Kidney (tissue), 14 donors: Measurements from ENCODE around the gene PGA5. TPM values are rescaled to one million over a fixed set of nuclear protein-coding genes. Genes with fewer than 3 reads are reported as not detected.
"Not testable (repeated sequence)": the region's sequence is repeated elsewhere in the genome, so short reads cannot be mapped to it uniquely, and the experiment has no call there.

Source experiments
- DNase-seq, 5 donors: peaks; one replicate each; pipeline ENCODE4 v3.0.0-alpha.2; 2013 to 2020
- FAIRE-seq: peaks from 2 replicates; lab custom pipeline; 2012; peaks lifted over from hg19 to GRCh38; lab: Jason Lieb, UNC
- H3K27ac ChIP-seq, 2 donors: one replicate each; pipeline ENCODE4 v1.7.0; 2013; ENCODE audit warnings: low read depth in 2 of 2, low read length in 2 of 2, inconsistent platforms in 1 of 2
- H3K27me3 ChIP-seq: one replicate; pipeline ENCODE4 v1.7.1; 2013; ENCODE audit warnings: low read length, inconsistent platforms; ENCODE audit not compliant: control insufficient read depth, insufficient read depth
- H3K36me3 ChIP-seq, 3 donors: one replicate each; pipeline versions ENCODE4 v1.7.0 to v1.7.1; 2013; ENCODE audit warnings: low read length in 3 of 3, control low read depth in 1 of 3, inconsistent platforms in 1 of 3; ENCODE audit not compliant: insufficient read depth in 3 of 3, control insufficient read depth in 2 of 3
- H3K4me1 ChIP-seq, 3 donors: one replicate each; pipeline versions ENCODE4 v1.7.0 to v1.7.1; 2013; ENCODE audit warnings: low read length in 3 of 3, inconsistent platforms in 1 of 3, low read depth in 1 of 3; ENCODE audit not compliant: control insufficient read depth in 2 of 3, insufficient read depth in 2 of 3
- H3K4me3 ChIP-seq, 3 donors: one replicate each; pipeline versions ENCODE4 v1.7.0 to v1.8.1; 2013; ENCODE audit warnings: low read length in 3 of 3, control low read depth in 1 of 3, inconsistent platforms in 1 of 3
- H3K9ac ChIP-seq, 3 donors: one replicate each; pipeline versions ENCODE4 v1.7.0 to v1.7.1; 2013; ENCODE audit warnings: low read length in 3 of 3, control low read depth in 1 of 3, inconsistent platforms in 1 of 3
- H3K9me3 ChIP-seq, 3 donors: one replicate each; pipeline versions ENCODE4 v1.7.0 to v1.7.1; 2013; ENCODE audit warnings: low read length in 3 of 3, control low read depth in 1 of 3, inconsistent platforms in 1 of 3; ENCODE audit not compliant: control insufficient read depth in 2 of 3, insufficient read depth in 1 of 3
- CTCF ChIP-seq: IDR thresholded peaks from 3 replicates; pipeline ENCODE4 v1.5.1; 2012; ENCODE audit warnings: mild to moderate bottlenecking, moderate library complexity, borderline replicate concordance; ENCODE audit not compliant: insufficient read depth; ENCODE audit errors: extremely low read depth
- intact Hi-C: fragments of 100-400 bp; cut with DNase I; formaldehyde crosslinking; loops from one replicate; pipeline ENCODE4 v1.11.1; 2022
- polyA plus RNA-seq: library from polyadenylated mRNA; stranded (reverse); fragments of 350-450 nt; fragmentation: Illumina TruSeq; extraction: RNeasy Lipid Tissue Mini Kit (QIAGEN cat#74804); gene quantifications from one replicate; pipeline ENCODE4 v1.2.3, GENCODE V29; 2014; ENCODE audit warnings: low read depth, low replicate concordance; ENCODE audit not compliant: insufficient read depth
- total RNA-seq: library from RNA; stranded (reverse); fragmentation: NEBNext Ultra II Directional; extraction: Animal tissue kit (Norgen Biotek cat#: 25700); gene quantifications from one replicate; pipeline ENCODE4 v1.2.1, GENCODE V29; 2021
- donor health status: control.
- donor health status: control.
- donor health status: control.
- donor health status: control.
- donor health status: control.
- donor health status: DM: yes; HTN: yes; CAD: no.
- donor health status: Normal renal cell carcinoma (clear cell type).

PGA5 gene
- total and polyA plus RNA-seq, 2 donors from 2014 or later: 0.35 TPM; not detected in 1

GRCh38 chr11:61249201-61249600, 8.2 kb downstream of the PGA5 start:
- H3K9me3 ChIP-seq, H3K36me3 ChIP-seq, H3K27me3 ChIP-seq, H3K9ac ChIP-seq, H3K4me3 ChIP-seq, H3K27ac ChIP-seq, H3K4me1 ChIP-seq, intact Hi-C loops, FAIRE-seq: not testable (repeated sequence)
- DNase-seq: peak in 1 of 5 donors; percentile 11

- intact Hi-C loops, DNase-seq, H3K36me3 ChIP-seq: not testable (repeated sequence)
Observed at GRCh38 chr11:61250796-61251765, 10.1 kb downstream of the PGA5 start.

GRCh38 chr11:61252332-61252731, 11.4 kb downstream of the PGA5 start:
- FAIRE-seq, H3K36me3 ChIP-seq, intact Hi-C loops, DNase-seq, H3K4me1 ChIP-seq, H3K27ac ChIP-seq, H3K9ac ChIP-seq, H3K9me3 ChIP-seq, H3K4me3 ChIP-seq, H3K27me3 ChIP-seq: not testable (repeated sequence)

More at GRCh38 chr11:61250796-61251765, 10.1 kb downstream of the PGA5 start:
- not testable (repeated sequence) for H3K27ac ChIP-seq, H3K9me3 ChIP-seq, H3K4me1 ChIP-seq, H3K27me3 ChIP-seq, H3K4me3 ChIP-seq, FAIRE-seq, H3K9ac ChIP-seq

DNA sequence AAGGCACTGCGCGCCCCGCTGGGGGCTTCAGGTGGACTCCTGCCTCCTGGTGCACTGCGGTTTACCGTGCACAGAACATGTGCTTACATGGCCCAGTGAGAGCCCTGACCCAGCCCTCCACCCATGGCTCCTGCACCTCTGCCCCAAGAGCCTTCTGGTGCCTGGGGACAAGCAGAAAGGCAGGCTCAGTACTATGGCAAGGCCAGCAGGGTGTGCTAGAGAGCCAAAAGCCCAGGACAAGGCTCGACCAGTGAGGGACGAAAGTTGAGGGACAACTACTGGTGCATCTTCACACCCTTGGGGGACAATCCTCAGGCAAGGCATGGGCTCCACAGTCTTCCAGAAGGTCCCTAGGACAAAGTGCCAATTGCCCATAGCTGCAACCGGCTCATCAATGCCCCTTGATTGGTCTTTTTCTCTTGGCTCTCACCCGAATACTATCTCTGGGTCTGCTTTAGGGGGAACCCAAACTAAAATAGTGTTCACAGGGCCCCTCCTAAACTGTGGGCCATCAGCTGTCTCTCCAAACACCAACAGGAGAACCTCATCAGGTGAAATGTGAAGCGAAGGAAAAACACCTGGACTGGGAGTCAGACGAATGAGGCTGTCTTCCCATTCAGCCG, 13.5 kb downstream of the PGA5 start:
- TF ChIP-seq CTCF: peak; percentile 75
- Histone ChIP-seq H3K27ac (no peak overlapping the region), H3K27me3 (no peaks in the 10 kb centered on the region), H3K36me3 (no peaks in the 10 kb centered on the region), H3K9ac (no peak overlapping the region), H3K4me3 (no peak overlapping the region), H3K9me3 (no peaks in the 10 kb centered on the region), H3K4me1 (no peaks in the 10 kb centered on the region)
- intact Hi-C loops: no loop called here
- DNase-seq: peak in 4 of 5 donors; percentile 39 to 66 (median 53)
- FAIRE-seq: no peak
